Activated T-cell treated with anti-CD3 and anti-CD28 coated beads, Interleukin-2, amount 50 U/mL, for 48 hours (primary cell): ENCODE measurements around the gene SH3BP2.

Experiments
- DNase-seq, 2 experiments: peaks; one replicate each; pipeline ENCODE4 v3.0.0-alpha.2; 2020

SH3BP2 gene

DNA sequence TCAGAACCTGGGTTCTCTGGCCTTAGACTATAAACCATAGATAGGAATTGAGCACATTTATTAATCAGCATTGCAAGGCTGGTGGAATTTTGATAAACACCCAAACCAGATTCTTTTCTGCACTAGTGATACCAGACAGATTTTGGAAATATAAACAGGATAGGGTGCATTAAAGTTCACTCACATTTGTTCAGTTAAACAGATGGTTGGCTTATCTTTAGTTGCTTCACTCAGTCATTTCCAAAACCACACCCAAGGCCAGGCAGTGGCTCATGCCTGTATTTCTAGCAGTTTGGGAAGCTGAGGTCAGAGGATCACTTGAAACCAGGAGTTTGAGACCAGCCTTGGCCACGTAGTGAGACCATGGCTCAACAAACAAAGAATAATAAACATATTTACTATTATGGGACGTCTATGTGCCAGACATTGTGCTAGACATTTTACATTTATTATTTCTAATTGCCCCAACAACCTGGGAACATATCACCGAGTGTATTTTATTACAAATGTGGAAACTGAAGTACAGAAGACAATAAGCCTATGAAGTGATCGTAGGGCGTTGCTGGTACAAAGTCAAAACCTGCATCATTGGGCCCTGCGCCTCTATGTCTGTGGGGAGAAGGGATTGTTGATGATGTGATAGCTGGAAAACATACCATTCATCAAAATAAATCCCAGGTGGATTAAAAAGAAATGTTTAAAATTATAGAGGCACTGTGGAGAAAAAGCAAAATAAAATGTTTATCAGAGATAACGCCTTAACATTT is 65.7 kb downstream of the SH3BP2 start:
- DNase-seq, result no peak

DNA sequence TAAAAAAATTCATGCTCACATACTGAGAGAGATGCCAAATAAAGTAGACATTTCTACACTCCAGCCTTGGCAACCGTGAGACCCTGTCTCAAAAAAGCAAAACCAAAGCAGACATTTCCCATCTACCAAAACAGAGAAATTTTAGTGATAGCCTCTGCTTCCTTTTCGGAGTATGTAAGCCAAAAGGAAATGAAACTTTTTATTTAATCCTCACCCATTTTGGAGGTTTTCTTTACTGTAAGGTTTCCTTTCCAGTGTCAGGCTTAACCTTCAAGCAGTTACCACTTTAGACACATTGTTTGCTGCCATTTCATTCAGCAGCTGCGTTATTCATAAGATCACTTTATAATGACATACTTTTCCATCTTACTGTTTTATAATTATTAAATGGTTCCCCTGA is 66.6 kb downstream of the SH3BP2 start:
- DNase-seq, result no peak

DNA sequence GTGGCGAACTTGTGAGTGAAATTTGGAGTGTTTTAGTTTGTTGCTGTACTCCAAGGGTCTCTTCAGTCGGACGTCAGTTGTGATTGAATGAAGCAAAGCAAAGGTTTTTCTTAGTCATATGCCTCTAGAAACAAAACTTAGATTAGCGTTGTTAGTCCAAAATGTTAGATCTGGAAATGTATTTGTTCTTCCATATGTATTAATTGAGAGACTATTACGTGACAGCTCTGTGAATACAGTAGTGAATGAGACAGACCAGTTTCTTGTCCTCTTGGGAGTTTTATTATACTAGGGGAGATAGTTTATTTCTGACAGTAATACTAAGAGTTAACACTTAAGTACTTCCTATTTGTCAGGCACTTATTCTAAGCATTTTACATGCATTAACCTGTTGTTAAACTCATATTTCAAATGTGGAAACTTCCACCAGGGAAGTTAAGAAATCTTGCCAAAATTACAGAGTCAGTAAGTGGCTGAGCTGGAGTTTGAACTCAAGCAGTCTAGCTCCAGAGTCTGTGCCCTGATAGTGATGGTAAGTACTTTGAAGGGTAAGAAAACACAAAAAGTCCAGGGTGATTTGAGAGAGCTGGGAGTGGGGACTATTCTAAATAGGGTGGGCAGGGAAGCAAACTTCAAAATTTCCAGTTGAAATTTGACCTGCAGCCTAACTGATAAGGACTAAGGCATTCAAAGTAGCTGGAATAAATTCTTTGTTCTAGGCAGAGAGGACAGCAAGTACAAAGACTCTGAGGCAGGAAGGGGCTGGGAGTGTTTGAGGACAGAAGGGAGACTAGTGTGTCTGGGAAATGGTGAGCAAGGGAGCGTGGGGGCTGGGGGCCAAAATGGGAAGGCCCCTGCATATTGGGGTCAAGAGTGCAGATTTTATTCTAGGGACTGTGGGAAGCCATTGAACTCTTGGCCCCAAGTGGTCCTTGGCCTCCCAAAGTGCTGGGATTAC is 67.8 kb downstream of the SH3BP2 start:
- no peak for DNase-seq

DNA sequence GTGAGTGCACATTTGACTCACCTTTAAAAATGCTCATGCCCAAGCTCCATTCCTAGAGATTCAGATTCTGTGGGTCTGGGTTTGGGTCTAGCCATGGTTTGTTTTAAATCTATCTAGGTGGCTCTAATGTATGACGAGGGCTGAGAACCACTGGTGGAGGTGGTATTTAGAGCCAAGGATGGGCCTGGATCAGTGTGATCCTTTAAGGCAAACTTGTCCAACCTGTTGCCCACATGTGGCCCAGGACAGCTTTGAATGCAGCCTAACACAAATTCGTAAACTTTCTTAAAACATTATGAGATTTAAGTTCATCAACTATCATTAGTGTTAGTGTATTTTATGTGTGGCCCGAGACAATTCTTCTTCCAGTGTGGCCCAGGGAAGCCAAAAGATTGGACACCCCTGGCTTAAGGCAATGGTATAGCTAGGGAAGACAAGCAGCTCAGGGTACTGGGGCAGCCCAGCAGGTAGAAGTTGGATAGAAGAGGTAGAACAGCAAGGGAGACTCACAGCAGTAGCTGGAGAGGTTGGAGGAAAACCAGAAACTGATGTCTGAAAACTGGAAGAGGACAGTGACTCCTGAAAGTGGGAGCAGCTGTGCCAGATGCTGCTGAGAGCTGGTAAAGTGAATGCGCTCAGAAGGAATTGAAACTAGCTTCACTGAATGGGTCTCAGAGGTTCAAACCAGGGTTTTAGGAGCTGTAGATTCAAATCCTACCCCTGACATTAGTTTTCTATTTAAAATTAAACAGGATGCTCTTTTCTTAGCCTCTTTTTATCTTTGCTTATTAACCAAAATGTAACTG is 68.9 kb downstream of the SH3BP2 start:
- DNase-seq, result no peak

DNA sequence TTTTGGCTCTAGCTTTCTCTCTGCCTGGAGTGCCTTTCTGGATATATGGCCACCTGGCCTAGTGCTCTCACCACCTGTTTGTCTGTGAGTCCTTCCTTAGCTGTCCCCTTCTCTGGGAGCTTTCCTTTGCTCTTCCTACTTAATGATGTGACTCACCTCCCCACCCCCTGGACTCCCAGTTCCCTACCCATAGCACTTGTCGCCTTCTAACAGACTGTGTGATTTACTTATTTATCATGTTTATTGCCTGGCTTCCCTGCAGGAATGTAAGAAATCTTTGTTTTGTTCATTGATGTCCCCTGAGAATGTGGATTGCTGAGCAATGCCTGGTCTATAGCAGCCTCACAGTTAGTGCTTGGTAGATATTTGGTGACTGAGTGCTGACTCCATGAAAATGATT is 69.6 kb downstream of the SH3BP2 start:
- DNase-seq, result no peak

DNA sequence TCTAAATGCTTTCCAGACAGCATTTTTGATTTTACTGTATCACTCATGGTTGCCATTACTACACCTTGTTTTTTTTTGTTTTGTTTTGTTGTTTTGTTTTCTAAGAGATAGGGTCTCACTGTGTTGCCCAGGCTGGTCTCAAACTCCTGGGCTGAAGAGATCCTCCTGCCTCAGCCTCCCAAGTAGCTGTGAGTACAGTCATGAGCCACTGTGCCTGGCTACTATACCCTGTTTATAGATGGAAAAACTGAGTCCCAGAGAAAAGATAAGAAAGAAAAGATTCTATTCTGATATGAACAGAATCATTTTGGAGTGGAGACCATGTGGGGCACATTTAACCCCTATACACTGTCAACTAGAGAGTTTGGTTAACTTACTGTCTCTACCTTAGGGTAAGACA is 70.8 kb downstream of the SH3BP2 start:
- no peak for DNase-seq

DNA sequence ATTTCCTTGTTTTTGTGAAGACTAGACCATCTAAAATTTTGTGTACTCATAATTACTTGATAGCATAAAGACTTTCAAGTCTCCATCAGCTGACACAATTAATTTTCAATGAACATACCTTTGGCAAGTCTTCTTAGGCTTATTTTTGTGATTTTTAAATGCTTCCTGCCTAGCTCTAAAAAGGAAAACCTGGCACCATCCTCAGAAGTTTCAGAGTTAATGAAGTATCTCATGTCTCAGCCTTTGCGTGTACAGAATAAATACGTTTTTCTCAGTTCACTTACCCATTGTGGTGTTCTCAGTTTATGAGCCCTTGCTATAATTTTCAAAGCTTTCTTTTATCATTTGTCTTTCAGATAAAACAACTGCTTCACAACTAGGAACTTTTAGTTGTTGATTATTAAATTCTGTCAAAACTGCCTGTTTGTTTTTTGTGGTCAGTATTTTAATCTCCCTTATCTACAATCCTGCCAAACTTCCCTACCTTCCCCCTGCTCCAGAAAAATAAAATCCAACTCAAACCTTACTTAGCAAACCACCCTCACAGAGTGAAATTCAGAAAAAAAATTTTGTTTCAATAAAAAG is 72.4 kb downstream of the SH3BP2 start:
- no peak for DNase-seq

DNA sequence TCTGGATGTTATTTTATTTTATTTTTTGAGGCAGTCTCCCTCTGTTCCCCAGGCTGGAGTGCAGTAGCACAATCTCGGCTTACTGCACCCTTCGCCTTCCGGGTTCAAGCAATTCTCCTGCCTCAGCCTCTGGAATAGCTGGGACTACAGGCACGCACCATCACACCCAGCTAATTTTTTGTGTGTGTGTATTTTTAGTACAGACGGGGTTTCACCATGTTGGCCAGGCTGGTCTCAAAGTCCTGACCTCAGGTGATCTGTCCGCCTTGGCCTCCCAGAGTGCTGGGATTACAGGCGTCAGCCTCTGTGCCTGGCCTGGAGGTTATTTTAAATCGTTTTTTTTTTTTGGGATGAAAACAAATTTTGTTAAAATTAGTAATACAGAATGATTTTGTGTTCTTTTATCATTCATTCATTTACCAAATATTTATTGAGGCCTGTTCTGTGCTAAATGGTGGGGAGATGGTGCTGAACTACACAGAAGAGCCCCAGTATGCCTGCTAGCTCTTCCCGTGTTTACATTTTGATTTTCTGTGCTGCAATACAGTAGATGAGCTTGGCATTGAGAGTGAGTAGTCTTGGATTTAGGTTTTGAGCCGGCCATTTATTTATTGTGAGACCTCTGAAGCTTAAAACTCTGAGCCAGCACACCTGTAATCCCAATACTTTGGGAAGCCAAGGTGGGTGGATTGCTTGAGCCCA is 73.4 kb downstream of the SH3BP2 start:
- DNase-seq, result no peak

DNA sequence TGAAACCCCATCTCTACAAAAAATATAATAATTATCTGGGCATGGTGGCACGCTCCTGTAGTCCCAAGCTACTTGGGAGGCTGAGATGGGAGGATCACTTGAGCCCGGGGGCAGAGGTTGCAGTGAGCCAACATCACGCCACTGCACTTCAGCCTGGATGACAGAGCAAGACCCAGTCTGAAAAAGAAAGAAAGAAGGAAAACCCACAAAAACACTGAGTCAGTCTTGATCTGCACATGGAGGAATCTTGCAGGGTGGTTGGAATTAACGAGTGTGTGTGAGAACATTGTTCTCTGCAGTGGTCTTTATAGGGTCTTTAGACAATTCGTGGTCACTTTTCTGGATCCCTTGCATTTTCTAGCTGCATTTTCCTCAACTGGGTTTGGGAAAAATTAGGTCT is 74.0 kb downstream of the SH3BP2 start:
- DNase-seq, result no peak

DNA sequence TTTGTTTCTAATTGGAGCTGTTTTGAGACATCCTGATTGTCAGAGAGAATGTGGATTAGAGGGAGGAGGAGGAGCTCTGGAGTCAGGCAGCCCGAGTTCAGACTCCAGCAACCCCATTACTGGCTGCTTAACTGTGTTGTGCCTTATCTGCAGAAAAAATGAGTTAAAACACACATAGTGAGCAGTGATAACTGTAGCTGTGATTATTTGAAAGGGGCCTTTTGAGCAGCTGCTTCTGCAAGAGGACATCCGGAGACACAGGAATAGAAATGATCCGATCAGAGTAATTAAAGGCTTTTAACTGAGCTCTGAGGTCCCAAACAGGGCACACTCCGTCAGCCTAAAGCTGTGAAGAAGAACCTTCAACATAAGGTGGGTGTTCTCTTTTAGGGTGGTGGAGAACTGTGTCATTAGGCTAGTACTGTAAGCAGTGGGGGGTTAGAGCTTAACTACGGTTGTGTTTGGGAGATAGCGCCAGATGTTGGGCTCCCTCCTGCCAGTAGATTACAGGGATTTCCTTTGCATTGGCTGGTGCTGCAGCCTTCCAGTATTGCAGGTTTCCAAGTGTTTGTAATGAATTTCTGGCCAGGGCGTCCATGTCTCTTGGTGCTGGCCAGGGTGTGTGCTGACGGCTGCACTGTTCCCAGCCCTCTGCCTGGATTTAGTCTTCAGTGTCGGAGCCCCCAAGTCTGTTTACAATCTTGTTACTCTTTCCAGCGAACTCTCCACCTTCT is 75.0 kb downstream of the SH3BP2 start:
- DNase-seq, result no peak

DNA sequence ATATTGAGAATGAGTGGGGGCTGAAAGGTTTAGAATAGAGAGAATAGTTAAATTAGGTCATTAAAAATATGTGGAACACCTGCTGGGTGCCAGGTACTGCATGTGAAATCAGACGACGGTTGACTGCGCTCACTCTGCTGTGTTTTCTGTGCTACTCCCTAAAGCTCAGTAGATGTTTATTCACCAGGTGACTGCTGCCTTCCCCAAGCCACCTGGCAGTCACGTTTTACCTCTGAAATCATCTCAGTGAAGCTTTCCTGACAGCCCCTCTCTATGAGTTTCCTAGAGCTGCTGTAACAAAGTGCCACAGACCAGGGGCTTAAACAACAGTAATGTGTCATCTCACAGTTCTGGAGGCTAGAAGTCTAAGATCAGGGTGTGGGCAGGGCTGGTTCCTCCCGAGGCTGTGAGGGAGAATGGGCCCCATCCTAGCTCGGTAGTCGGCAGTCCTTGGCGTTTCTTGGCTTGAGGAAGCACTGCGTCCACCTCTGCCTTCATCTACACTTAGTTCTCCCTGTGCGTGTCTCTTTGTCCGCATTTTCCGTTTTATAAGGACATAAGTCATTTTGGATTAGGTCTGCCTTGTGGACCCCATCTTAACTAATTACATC is 76.1 kb downstream of the SH3BP2 start:
- DNase-seq, result no peak

DNA sequence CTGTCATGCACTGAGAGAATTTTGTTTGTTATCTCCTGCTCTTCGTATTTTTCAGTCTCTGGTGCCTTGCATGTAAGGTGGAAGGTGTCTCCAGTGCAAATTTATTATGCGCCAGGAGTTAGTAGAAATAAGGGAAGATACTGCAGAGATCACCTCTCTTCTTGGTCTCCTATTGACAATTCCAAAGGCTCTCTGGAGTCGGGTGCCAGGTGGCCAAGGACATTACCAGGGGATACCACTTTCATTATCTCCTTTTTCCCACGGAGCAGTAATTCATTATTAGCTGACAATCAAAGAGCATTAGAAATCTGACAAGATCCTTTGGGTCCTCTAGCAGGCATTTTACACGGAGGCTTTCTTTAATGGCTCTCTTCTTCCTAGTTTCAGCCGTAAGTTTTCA is 76.8 kb downstream of the SH3BP2 start:
- DNase-seq, result no peak

DNA sequence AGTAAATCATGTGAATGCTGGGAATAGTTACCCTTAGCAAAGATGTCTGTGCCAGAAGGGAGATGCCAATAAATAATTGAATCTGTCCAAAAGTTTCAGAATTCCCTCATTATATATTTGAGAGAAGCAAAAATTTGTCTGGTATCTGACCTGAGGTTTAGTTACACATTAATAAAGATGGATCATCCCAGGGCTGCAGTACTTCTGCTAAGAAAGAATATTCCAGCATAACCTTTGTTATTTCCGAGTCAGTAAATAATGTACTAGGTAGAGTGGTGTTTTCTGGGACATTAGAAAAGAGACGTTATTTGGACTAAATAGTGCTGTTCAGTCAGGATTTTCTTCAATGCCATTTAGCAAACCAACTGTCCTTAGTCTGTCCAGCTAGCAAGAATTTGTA is 77.2 kb downstream of the SH3BP2 start:
- DNase-seq, result no peak

DNA sequence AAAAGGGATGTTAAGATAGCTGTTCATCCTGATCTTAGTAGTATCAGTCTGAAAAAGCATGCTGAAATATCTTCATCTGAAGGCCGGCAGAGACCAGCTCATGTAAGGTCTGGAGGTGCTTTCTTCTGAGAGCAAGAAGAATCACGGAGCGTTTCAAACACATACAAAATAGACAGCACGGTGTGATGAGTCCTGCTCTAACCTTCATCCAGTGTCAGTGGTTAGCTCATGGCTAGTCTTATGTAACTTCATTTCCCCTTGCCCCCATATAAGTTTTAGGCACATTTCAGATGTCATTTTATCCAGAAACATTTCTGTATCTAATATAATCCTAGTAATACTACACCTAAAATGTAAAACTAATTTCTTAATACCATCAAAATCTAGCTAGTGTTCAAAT is 78.6 kb downstream of the SH3BP2 start:
- DNase-seq, result no peak

DNA sequence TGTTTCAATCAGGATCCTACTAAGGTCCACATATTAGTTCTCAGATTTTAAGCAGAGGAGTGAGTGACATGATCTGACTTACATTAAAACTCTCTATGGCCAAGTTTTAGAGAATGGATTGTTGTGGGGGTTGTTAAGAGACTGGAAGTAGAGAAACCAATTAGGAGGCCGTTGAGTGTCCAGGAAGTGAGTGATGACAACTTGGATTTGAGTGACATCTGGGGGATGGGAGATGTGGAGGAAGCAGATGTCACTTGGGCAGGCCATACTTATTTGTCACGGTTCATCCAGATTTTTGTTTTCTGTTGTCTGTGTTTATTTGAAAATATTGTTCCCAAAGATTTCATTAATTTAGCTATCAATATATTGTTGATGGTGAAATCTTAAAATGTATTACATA is 79.0 kb downstream of the SH3BP2 start:
- DNase-seq, result no peak

DNA sequence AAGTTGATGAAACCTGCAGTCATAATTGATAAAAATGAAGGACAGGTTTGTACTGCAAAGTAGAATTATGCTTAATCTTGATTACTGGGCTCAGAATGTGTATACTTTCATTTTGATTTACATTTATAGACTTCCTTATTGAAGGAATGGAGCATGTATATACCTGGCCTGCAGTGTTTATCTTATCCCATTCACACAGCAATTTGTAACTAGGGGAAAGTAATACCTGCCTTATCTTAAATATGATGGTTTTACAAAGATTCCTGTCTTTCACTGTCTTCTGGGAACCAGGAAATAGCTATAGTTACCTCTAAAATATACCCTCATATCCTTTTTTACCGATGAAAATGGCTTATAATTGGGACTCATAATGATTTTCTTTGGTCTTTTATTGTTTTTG is 80.4 kb downstream of the SH3BP2 start:
- no peak for DNase-seq

DNA sequence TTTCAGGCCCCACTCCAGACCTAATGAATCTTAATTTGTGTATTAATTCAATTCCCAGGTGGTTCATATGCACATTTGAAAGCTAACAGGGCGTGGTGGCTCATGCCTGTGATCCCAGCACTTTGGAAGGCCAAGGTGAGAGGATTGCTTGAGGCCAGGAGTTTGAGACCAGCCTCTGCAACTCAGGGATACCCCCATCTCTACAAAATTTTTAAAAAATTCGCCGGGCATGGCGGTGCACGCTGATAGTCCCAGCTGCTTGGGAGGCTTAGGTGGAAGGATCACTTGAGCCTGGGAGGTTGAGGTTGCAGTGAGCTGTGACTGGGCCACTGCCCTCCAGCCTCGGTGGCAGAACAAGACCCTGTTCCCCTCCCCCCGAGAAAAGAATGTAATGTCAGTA is 82.0 kb downstream of the SH3BP2 start:
- DNase-seq, result no peak

DNA sequence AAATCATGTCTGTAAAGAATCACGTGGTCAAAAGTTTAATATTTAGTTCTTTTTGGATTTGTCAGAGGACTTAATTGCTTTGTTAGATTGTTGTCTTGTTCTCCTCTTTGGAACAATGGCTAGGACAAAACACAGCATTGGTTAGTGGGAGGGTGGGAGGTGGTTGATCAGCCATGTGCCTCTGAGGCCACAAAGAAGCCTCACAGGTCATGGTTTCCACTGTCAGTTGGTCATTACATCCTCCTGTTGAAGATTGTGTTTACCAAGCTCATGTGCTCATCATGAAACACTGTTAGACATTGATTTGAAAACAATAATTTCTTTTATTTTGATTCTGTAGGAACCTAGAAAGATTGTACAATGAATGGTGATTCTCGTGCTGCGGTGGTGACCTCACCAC is 82.7 kb downstream of the SH3BP2 start:
- DNase-seq, result no peak

DNA sequence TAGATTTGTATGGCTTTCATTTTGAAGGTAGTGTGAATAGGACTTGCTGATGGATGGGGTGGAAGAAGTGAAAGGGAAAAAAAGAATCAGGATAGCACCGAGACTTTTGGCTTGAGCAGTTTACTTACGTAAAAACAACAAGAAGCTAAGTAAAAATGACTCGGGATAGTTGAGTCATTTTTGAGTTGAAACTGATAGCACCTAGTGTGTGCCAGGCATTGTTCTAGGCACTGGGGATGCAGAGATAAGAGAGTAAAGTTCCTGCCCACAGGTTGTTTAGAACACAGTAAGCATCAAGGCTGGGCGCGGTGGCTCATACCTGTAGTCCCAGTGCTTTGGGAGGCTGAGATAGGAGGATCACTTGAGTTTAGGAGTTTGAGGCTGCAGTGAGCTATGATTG is 85.5 kb downstream of the SH3BP2 start:
- peak; percentile 33 to 46 for DNase-seq

DNA sequence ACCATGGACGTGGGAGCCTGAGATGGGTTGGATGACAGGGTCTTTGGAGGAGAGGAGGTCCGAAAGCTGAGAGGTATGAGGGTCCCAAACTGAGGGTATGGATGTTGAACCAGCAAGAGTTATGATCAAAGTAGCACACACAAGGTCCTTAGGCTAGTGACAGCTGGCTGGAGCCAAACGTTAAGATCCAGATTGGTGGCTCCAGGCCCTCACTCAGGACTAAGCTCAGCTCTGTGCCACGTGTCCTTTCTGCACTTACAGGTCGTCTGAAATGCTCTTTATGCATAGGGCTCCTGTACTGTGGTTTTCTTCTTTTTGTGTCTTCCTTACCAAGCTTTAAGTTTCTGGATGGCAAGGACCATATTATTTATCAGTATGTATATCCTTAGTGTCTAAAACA is 86.1 kb downstream of the SH3BP2 start:
- DNase-seq, result no peak

DNA sequence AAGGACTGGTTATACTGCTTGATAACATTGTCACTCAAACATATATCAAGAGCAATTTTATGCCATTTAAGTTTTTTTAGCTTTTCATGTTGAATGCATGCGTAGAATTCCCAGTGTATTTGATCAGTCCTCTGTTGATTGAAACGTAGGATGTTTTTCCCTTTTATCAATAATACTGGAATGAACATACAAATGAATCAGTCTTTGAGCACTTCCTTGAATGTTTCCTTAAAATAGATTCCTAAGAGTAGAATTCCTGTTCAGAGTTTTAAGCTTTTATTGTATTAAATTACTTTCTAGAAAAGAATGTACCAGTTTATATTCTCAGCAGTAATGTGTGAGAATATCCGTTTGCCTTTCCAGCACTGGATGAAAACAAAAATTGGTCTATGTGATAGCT is 88.5 kb downstream of the SH3BP2 start:
- no peak for DNase-seq
